ENCODE measurements around the gene CHCHD6.

Gene CHCHD6

DNA sequence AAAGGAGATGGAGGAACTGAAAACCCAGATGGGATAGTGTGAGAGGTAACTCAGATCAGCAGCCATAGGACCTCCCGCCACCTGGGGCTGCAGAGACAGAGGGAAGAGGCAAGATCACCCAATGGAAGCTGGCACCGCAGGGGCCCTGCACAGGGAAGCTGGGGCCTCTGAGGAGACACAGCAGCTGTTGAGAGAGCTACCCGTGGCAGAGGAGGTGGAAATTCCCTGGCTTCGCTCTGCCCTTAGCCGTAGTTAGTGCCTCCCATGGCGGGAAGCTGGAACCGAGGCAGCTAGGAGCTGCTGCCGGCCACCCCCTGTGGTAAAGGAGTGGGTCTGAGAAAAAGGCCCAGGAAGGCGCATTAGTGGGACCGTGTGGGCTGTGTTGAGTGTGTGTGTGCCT lies 260.9 kb downstream of the CHCHD6 start:
- H3K4me1 ChIP-seq (ENCODE audit: low read length): peaks cover 29% of the 10 kb centered on the region
- H3K9ac ChIP-seq (ENCODE audit: low read length): no peak overlapping the region
- H3K79me2 ChIP-seq (ENCODE audit: low read length): no peaks in the 10 kb centered on the region
- no peaks in the 10 kb centered on the region for H3K9me3 ChIP-seq (ENCODE audit: insufficient read depth, low read length)
- no peak overlapping the region for H2AFZ ChIP-seq (ENCODE audit: low read depth, low read length)
- H3K27ac ChIP-seq (ENCODE audit: low read length): no peak overlapping the region
- TF ChIP-seq, protein P1, sequence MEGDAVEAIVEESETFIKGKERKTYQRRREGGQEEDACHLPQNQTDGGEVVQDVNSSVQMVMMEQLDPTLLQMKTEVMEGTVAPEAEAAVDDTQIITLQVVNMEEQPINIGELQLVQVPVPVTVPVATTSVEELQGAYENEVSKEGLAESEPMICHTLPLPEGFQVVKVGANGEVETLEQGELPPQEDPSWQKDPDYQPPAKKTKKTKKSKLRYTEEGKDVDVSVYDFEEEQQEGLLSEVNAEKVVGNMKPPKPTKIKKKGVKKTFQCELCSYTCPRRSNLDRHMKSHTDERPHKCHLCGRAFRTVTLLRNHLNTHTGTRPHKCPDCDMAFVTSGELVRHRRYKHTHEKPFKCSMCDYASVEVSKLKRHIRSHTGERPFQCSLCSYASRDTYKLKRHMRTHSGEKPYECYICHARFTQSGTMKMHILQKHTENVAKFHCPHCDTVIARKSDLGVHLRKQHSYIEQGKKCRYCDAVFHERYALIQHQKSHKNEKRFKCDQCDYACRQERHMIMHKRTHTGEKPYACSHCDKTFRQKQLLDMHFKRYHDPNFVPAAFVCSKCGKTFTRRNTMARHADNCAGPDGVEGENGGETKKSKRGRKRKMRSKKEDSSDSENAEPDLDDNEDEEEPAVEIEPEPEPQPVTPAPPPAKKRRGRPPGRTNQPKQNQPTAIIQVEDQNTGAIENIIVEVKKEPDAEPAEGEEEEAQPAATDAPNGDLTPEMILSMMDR (IDR thresholded peaks at IDR 0.05; ENCODE audit: low read depth, low read length): no peak
- no peaks in the 10 kb centered on the region for H4K20me1 ChIP-seq (ENCODE audit: insufficient read depth, low read length)
- H3K27me3 ChIP-seq (ENCODE audit: low read depth, low read length): 0 out of 2 replicates have a peak, but pooled peaks cover 7% of the 10 kb centered on the region
- no peak overlapping the region for H3K4me2 ChIP-seq (ENCODE audit: low read length)
- no peaks in the 10 kb centered on the region for H3K36me3 ChIP-seq (replicated peaks; ENCODE audit: low read depth, low read length)
- H3K4me3 ChIP-seq (ENCODE audit: low read length): no peak overlapping the region

DNA sequence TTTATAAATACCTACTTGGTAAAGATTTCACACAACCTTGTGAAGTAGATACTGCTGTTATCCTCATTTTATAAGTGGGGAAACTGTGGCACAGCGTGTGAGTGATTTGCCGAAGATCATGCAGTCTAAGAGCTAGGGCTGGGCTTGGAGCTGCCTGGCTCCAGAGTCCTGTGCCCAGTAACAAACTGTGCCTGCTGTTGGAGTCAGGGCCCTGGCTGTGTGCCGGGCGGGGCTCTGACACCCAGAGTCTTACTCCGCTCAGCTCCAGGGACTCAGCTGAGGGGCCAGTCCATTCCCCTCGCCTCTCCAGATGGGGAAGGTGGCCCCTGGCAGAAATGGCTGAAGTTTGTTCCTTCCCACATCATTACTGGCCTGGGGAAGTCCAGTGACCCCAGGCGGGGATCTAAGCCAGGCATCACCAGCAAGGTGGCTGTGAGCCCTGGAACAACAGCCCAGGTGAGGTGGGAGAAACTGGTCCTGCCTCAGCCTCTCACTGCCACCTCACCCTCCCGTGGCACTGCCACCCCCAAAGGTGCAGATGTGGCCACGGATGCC lies 261.6 kb downstream of the CHCHD6 start:
- TF ChIP-seq, protein P1 (IDR thresholded peaks at IDR 0.05; ENCODE audit: low read depth, low read length): no peak
- no peak for TF ChIP-seq EZH2phosphoT487 (IDR thresholded peaks at IDR 0.05; ENCODE audit: low read depth)
- H3K27me3 ChIP-seq (ENCODE audit: low read depth, low read length): 0 out of 2 replicates have a peak, but pooled peaks cover 9% of the 10 kb centered on the region
- H3K9me3 ChIP-seq (ENCODE audit: insufficient read depth, low read length): no peaks in the 10 kb centered on the region
- H4K20me1 ChIP-seq (ENCODE audit: insufficient read depth, low read length): no peaks in the 10 kb centered on the region
- peaks cover 23% of the 10 kb centered on the region for H3K4me1 ChIP-seq (ENCODE audit: low read length)
- H2AFZ ChIP-seq (ENCODE audit: low read depth, low read length): no peak overlapping the region
- no peak overlapping the region for H3K9ac ChIP-seq (ENCODE audit: low read length)
- no peak overlapping the region for H3K4me2 ChIP-seq (ENCODE audit: low read length)
- no peaks in the 10 kb centered on the region for H3K79me2 ChIP-seq (ENCODE audit: low read length)
- no peak overlapping the region for H3K27ac ChIP-seq (ENCODE audit: low read length)
- no peak overlapping the region for H3K4me3 ChIP-seq (ENCODE audit: low read length)
- H3K36me3 ChIP-seq (replicated peaks; ENCODE audit: low read depth, low read length): no peaks in the 10 kb centered on the region

DNA sequence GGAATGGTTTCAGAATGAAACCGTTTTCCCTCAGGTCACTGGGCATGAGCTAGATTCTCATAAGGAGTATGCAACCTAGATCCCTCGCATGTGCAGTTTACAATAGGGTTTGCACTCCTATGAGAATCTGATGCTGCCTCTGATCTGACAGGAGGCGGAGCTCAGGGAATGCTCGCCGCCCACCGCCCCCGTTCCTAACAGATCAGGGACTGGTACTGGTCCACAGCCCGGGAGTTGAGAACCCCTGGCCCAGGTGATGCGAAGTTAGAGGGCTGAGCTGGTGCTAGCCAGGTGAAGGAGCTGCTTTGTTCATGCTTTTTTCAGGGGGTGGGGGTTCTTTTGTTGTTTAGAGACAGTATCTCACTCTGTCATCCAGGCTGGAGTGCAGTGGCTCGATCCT lies 263.3 kb downstream of the CHCHD6 start:
- no peak overlapping the region for H3K4me2 ChIP-seq (ENCODE audit: low read length)
- no peaks in the 10 kb centered on the region for H3K36me3 ChIP-seq (replicated peaks; ENCODE audit: low read depth, low read length)
- peaks cover 23% of the 10 kb centered on the region for H3K4me1 ChIP-seq (ENCODE audit: low read length)
- TF ChIP-seq EZH2phosphoT487 (IDR thresholded peaks at IDR 0.05; ENCODE audit: low read depth): no peak
- TF ChIP-seq, protein P1 (IDR thresholded peaks at IDR 0.05; ENCODE audit: low read depth, low read length): no peak
- 0 out of 2 replicates have a peak, but pooled peaks cover 9% of the 10 kb centered on the region for H3K27me3 ChIP-seq (ENCODE audit: low read depth, low read length)
- H3K9me3 ChIP-seq (ENCODE audit: insufficient read depth, low read length): no peaks in the 10 kb centered on the region
- H3K9ac ChIP-seq (ENCODE audit: low read length): no peak overlapping the region
- H4K20me1 ChIP-seq (ENCODE audit: insufficient read depth, low read length): no peaks in the 10 kb centered on the region
- H3K4me3 ChIP-seq (ENCODE audit: low read length): no peak overlapping the region
- H3K27ac ChIP-seq (ENCODE audit: low read length): no peak overlapping the region
- no peak overlapping the region for H2AFZ ChIP-seq (ENCODE audit: low read depth, low read length)
- H3K79me2 ChIP-seq (ENCODE audit: low read length): no peaks in the 10 kb centered on the region

DNA sequence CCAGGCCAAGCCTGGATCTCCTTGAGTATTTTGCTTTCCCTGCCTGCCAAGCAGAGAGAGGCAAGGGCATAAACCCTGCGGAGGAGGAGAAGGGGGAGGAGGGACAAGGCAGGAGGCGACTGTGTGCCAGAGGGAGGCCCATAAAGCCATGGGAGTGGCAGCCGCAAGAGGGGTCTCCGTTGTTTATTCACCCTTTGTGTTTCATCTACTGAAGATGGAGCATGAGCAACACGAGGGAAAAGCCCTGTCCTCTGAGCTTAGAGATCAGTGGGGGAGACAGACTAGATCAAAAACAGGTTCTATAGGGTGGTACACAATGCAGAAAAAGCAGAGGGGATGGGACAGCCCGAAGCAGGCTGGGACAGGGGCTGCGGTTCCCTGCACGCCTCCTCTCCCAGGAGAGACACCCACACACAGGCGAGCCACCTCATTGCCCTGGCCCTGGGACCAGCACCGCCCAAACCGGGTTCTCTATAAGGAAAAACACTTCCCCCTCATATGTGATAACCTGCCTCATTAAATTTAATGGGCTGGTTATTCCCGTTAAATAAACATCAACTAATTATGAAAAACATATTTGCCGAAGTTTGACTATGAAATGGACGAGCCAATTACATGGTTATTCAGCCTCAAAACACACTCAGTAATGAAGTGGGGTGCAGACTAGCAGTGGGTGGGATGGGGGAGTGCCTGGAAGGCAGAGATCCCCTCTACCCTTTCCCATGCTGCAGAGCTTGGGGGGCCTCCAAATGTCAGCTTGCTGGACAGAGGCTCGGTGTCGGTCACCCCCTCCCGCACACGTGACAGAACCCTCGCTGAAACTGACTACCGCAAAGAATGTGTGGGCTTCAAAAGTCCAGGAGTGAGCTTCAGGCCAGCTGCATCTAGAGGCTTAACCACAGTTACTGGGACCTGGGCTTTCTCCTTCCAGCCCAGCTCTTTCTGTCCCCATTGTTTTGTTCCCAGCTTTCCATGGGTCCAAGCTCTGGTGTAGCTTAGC lies 264.7 kb downstream of the CHCHD6 start:
- no peak overlapping the region for H2AFZ ChIP-seq (ENCODE audit: low read depth, low read length)
- no peak overlapping the region for H3K4me2 ChIP-seq (ENCODE audit: low read length)
- H3K79me2 ChIP-seq (ENCODE audit: low read length): no peaks in the 10 kb centered on the region
- H3K4me3 ChIP-seq (ENCODE audit: low read length): no peak overlapping the region
- H3K27me3 ChIP-seq (ENCODE audit: low read depth, low read length): 0 out of 2 replicates have a peak, but pooled peaks cover 9% of the 10 kb centered on the region
- TF ChIP-seq EZH2phosphoT487 (IDR thresholded peaks at IDR 0.05; ENCODE audit: low read depth): no peak
- TF ChIP-seq, protein P1 (IDR thresholded peaks at IDR 0.05; ENCODE audit: low read depth, low read length): no peak
- peaks cover under 1% of the 10 kb centered on the region; the same call in 1 of the 2 replicates for H3K9me3 ChIP-seq (ENCODE audit: insufficient read depth, low read length)
- H3K4me1 ChIP-seq (ENCODE audit: low read length): peaks cover 27% of the 10 kb centered on the region
- H4K20me1 ChIP-seq (ENCODE audit: insufficient read depth, low read length): no peaks in the 10 kb centered on the region
- no peaks in the 10 kb centered on the region for H3K36me3 ChIP-seq (replicated peaks; ENCODE audit: low read depth, low read length)
- no peak overlapping the region for H3K9ac ChIP-seq (ENCODE audit: low read length)
- H3K27ac ChIP-seq (ENCODE audit: low read length): no peak overlapping the region
